ENCODE data around the gene AHR.
"Not testable (repeated sequence)": the region's sequence is repeated elsewhere in the genome, so short reads cannot be mapped to it uniquely, and the experiment has no call there.

The AHR gene

DNA sequence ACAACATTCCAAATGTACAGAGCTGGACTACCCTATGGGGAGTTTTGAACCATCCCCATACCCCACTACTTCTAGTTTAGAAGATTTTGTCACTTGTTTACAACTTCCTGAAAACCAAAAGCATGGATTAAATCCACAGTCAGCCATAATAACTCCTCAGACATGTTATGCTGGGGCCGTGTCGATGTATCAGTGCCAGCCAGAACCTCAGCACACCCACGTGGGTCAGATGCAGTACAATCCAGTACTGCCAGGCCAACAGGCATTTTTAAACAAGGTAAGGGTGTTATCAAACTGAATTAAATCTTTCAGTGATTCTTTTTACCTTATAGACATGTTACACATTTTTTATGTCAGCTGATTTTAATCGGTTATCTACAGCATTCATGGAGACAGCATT lies 41.5 kb downstream of the AHR start:
- DNase-seq, result no peak
- H3K36me3 Mint-ChIP-seq (ENCODE audit: low read depth), result peaks cover 64% of the 10 kb centered on the region
- H3K9me3 Mint-ChIP-seq, result no peaks in the 10 kb centered on the region
- H3K27me3 Mint-ChIP-seq, result no peaks in the 10 kb centered on the region
- no peak overlapping the region for H3K4me3 Mint-ChIP-seq
- no peak overlapping the region for H3K27ac Mint-ChIP-seq
- H3K4me1 Mint-ChIP-seq (ENCODE audit: low read depth), result peaks cover 15% of the 10 kb centered on the region

GRCh38 chr7:17340655-17341054 lies 42.2 kb downstream of the AHR start:
- Mint-ChIP-seq H3K27ac (no peak overlapping the region), H3K9me3 (no peaks in the 10 kb centered on the region), H3K36me3 (ENCODE audit: low read depth) (peaks cover 59% of the 10 kb centered on the region), H3K27me3 (no peaks in the 10 kb centered on the region), H3K4me1 (ENCODE audit: low read depth) (peaks cover 15% of the 10 kb centered on the region), H3K4me3 (no peak overlapping the region)
- no peak for DNase-seq

DNA sequence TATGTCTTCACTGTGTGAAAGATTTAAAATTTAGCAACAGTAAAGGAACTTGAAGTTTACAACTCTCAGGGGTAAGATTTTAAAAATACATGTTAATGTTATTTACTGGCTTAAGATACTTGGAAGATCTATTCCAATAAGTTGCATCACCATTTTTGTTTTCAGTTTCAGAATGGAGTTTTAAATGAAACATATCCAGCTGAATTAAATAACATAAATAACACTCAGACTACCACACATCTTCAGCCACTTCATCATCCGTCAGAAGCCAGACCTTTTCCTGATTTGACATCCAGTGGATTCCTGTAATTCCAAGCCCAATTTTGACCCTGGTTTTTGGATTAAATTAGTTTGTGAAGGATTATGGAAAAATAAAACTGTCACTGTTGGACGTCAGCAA lies 44.3 kb downstream of the AHR start:
- DNase-seq, result no peak
- Mint-ChIP-seq H3K4me3 (no peak overlapping the region), H3K27ac (peak overlapping the region; percentile 1), H3K9me3 (no peaks in the 10 kb centered on the region), H3K4me1 (ENCODE audit: low read depth) (peaks cover 15% of the 10 kb centered on the region), H3K36me3 (ENCODE audit: low read depth) (peaks cover 52% of the 10 kb centered on the region), H3K27me3 (no peaks in the 10 kb centered on the region)

DNA sequence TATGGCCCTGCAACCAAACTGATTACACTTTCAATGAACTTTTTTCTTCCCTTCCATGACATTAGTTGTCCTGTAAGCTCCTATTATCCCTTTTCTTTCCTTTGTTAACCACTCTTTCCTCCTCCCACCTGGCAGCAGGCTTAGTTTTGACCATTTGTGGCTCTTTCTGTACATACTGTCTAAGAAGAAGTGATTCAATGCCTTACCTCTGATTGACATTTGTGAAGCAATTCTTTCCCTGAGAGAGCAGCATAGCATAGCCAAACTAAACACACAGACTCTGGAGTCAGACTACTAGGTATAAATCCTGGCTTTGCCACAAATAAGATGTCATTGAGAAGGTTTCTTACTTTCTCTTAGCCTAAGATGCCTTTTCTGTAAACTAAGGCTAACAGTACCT lies 48.9 kb downstream of the AHR start:
- Mint-ChIP-seq H3K4me1 (ENCODE audit: low read depth) (peaks cover 7% of the 10 kb centered on the region), H3K27ac (no peak overlapping the region), H3K36me3 (ENCODE audit: low read depth) (peaks cover 54% of the 10 kb centered on the region), H3K27me3 (no peaks in the 10 kb centered on the region), H3K4me3 (no peak overlapping the region), H3K9me3 (peaks cover 20% of the 10 kb centered on the region)
- DNase-seq, result no peak

DNA sequence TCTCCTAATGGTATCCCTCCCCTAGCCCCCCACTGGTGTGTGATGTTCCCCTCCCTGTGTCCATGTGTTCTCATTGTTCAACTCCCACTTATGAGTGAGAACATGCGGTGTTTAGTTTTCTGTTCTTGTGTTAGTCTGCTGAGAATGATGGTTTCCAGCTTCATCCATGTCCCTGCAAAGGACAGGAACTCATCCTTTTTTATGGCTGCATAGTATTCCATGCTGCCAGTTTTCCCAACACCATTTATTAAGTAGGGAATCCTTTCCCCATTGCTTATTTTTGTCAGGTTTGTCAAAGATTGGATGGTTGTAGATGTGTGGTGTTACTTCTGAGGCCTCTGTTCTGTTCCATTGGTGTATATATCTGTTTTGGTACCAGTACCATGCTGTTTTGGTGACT lies 50.5 kb downstream of the AHR start:
- not testable (repeated sequence) for H3K4me3 Mint-ChIP-seq; H3K27me3 Mint-ChIP-seq; H3K27ac Mint-ChIP-seq; H3K4me1 Mint-ChIP-seq (ENCODE audit: low read depth); DNase-seq
- peaks cover 20% of the 10 kb centered on the region for H3K9me3 Mint-ChIP-seq
- H3K36me3 Mint-ChIP-seq (ENCODE audit: low read depth), result peaks cover 47% of the 10 kb centered on the region

DNA sequence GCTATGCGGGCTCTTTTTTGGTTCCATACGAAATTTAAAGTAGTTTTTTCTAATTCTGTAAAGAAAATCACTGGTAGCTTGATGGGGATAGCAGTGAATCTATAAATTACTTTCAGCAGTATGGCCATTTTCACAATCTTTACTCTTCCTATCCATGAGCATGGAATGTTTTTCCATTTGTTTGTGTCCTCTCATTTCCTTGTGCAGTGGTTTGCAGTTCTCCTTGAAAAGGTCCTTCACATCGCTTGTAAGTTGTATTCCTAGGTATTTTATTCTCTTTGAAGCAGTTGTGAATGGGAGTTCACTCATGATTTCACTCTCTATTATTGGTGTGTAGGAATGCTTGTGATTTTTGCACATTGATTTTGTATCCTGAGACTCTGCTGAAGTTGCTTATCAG lies 51.9 kb downstream of the AHR start:
- H3K27ac Mint-ChIP-seq; DNase-seq; H3K27me3 Mint-ChIP-seq; H3K4me1 Mint-ChIP-seq (ENCODE audit: low read depth); H3K4me3 Mint-ChIP-seq: not testable (repeated sequence)
- Mint-ChIP-seq H3K36me3 (ENCODE audit: low read depth) (peaks cover 43% of the 10 kb centered on the region), H3K9me3 (peaks cover 20% of the 10 kb centered on the region)

GRCh38 chr7:17353650-17354419 lies 55.4 kb downstream of the AHR start:
- Mint-ChIP-seq H3K36me3 (ENCODE audit: low read depth) (peaks cover 30% of the 10 kb centered on the region), H3K9me3 (peaks cover 20% of the 10 kb centered on the region)
- not testable (repeated sequence) for H3K27me3 Mint-ChIP-seq; H3K4me3 Mint-ChIP-seq; H3K27ac Mint-ChIP-seq; DNase-seq; H3K4me1 Mint-ChIP-seq (ENCODE audit: low read depth)

DNA sequence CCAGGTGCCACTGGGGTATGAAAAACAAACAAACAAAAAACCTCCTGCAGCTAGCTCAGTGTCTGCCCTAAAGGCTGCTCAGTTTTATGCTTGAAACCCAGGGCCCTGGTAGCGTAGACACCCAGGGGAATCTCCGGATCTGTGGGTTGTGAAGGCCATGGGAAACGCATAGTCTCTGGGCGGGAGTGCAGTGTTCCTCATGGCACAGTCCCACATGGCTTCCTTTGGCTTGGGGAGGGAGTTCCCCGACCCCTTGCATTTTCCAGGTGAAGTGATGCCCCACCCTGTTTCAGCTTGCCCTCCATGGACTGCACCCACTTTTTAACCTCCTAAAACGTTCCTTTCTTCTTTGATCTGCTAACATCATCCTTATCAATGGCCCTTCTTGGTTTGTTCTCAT lies 56.0 kb downstream of the AHR start:
- H3K4me1 Mint-ChIP-seq (ENCODE audit: low read depth), result no peaks in the 10 kb centered on the region
- no peaks in the 10 kb centered on the region for H3K27me3 Mint-ChIP-seq
- DNase-seq, result no peak
- no peak overlapping the region for H3K27ac Mint-ChIP-seq
- no peak overlapping the region for H3K4me3 Mint-ChIP-seq
- H3K36me3 Mint-ChIP-seq (ENCODE audit: low read depth), result peaks cover 24% of the 10 kb centered on the region
- H3K9me3 Mint-ChIP-seq, result peaks cover 20% of the 10 kb centered on the region

- H3K4me3 Mint-ChIP-seq, result no peak overlapping the region
- no peaks in the 10 kb centered on the region for H3K27me3 Mint-ChIP-seq
- H3K36me3 Mint-ChIP-seq (ENCODE audit: low read depth), result peaks cover 18% of the 10 kb centered on the region
These were observed 56.6 kb downstream of the AHR start for GRCh38 chr7:17355050-17355449.

GRCh38 chr7:17357952-17358351 lies 59.5 kb downstream of the AHR start:
- DNase-seq, result no peak
- Mint-ChIP-seq H3K27ac (no peak overlapping the region), H3K36me3 (ENCODE audit: low read depth) (peaks cover 3% of the 10 kb centered on the region), H3K27me3 (no peaks in the 10 kb centered on the region), H3K4me3 (no peak overlapping the region), H3K4me1 (ENCODE audit: low read depth) (no peaks in the 10 kb centered on the region), H3K9me3 (peaks cover 7% of the 10 kb centered on the region)

More at GRCh38 chr7:17355050-17355449, 56.6 kb downstream of the AHR start:
- peaks cover 14% of the 10 kb centered on the region for H3K9me3 Mint-ChIP-seq
- H3K4me1 Mint-ChIP-seq (ENCODE audit: low read depth), result no peaks in the 10 kb centered on the region
- DNase-seq, result no peak
- H3K27ac Mint-ChIP-seq, result no peak overlapping the region

- H3K27me3 Mint-ChIP-seq, result no peaks in the 10 kb centered on the region
- no peaks in the 10 kb centered on the region for H3K4me1 Mint-ChIP-seq (ENCODE audit: low read depth)
- H3K27ac Mint-ChIP-seq, result no peak overlapping the region
- no peak overlapping the region for H3K4me3 Mint-ChIP-seq
- DNase-seq, result no peak
- no peaks in the 10 kb centered on the region for H3K36me3 Mint-ChIP-seq (ENCODE audit: low read depth)
- peaks cover 7% of the 10 kb centered on the region for H3K9me3 Mint-ChIP-seq
These were observed 61.2 kb downstream of the AHR start for GRCh38 chr7:17359610-17360009.

DNA sequence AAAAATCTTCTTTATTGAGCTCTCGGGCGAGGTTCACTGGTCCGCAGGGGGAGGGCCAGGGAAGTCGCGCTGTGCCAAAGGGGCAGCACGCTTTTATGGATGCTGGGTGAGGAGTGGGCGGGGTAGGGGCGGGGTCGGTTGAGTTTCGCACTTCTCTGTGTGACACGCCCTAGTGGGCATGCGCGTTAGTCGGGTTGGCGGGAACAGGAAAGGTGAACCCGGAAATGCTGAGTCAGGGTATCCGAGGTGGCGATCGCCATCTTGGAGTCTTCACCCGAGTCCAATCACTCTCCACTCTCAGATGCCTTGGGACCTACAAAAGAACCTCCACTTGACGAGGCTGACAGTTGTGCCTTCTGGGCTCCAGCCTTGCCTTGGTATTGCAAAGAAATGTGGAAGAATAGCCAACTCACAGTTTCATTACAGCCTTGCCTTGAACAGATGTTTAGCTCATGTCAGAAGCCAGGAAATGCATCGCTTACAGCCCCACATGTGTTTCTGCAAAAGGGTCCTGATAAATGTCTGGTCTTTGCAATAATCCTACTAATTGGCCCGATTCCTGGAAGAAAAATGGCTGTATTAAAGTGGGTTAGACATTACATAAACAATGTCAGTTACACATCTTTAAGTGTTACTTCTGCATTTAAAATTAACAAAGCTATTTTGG lies 64.1 kb downstream of the AHR start:
- Mint-ChIP-seq H3K9me3 (peaks cover 7% of the 10 kb centered on the region), H3K27ac (no peak overlapping the region), H3K4me1 (ENCODE audit: low read depth) (peaks cover 2% of the 10 kb centered on the region), H3K27me3 (no peaks in the 10 kb centered on the region), H3K4me3 (no peak overlapping the region), H3K36me3 (ENCODE audit: low read depth) (no peaks in the 10 kb centered on the region)
- DNase-seq, result no peak

DNA sequence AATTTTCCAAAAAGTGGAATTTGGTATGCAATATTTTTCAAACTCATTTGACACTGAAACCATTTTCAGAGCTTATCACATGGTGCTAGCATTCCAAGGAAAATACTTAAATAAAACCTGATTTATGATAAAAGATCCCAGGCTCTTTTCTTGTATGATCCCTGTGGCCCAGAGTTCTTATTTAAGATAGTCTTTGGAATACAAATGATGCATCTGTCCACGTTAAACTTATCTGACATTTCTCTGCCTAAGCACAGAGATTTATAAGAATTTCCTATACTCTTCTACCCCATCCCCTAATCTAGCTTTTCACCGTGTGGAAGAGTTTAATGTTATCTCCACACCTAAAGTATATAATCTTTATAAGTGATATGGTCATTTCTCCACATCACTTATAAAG lies 66.2 kb downstream of the AHR start:
- Mint-ChIP-seq H3K27me3 (no peaks in the 10 kb centered on the region), H3K4me1 (ENCODE audit: low read depth) (peaks cover 2% of the 10 kb centered on the region), H3K27ac (no peak overlapping the region), H3K36me3 (ENCODE audit: low read depth) (no peaks in the 10 kb centered on the region), H3K4me3 (no peak overlapping the region), H3K9me3 (peaks cover 7% of the 10 kb centered on the region)
- DNase-seq, result no peak

DNA sequence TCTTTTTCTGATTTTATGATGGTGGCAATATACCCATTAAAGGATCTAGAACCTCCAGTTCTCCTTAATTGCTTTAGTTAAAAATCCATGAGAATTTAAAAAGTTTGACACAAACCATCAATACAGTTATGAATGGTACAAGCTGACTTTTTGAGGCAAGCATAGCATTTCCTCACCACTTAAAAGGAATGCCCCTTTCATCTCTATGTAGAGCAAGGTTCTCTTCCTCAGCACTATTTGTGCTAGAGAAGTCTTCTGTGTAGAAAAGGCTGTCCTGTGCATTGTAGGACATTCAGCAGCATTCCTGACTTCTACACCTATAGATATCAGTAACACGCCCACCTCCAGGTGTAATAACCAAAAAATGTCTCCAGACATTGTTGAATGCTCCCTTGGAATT lies 67.3 kb downstream of the AHR start:
- H3K27ac Mint-ChIP-seq, result no peak overlapping the region
- no peaks in the 10 kb centered on the region for H3K27me3 Mint-ChIP-seq
- H3K4me3 Mint-ChIP-seq, result no peak overlapping the region
- no peak for DNase-seq
- H3K4me1 Mint-ChIP-seq (ENCODE audit: low read depth), result peaks cover 2% of the 10 kb centered on the region
- H3K9me3 Mint-ChIP-seq, result peaks cover 7% of the 10 kb centered on the region
- H3K36me3 Mint-ChIP-seq (ENCODE audit: low read depth), result no peaks in the 10 kb centered on the region

GRCh38 chr7:17367502-17367901 lies 69.0 kb downstream of the AHR start:
- Mint-ChIP-seq H3K9me3 (no peaks in the 10 kb centered on the region), H3K27me3 (no peaks in the 10 kb centered on the region), H3K4me1 (ENCODE audit: low read depth) (peaks cover 3% of the 10 kb centered on the region), H3K27ac (no peak overlapping the region), H3K36me3 (ENCODE audit: low read depth) (no peaks in the 10 kb centered on the region), H3K4me3 (no peak overlapping the region)
- DNase-seq, result no peak
